GM18951 (cell line): ENCODE measurements around the gene PRDX5.
"Not testable (repeated sequence)": the region's sequence is repeated elsewhere in the genome, so short reads cannot be mapped to it uniquely, and the experiment has no call there.

Source experiments
- POLR2A ChIP-seq: IDR thresholded peaks from 4 replicates; pipeline ENCODE4 v1.6.1; 2011; ENCODE audit warnings: mild to moderate bottlenecking; ENCODE audit not compliant: insufficient read length, insufficient read depth; ENCODE audit errors: extremely low read depth
- in situ Hi-C: fragments of 300-500 bp; cut with MboI; formaldehyde crosslinking; loops from one replicate; pipeline ENCODE4 v1.12.0; 2022; ENCODE audit warnings: low sequenced_read_pairs, mixed read lengths, inconsistent platforms; ENCODE audit not compliant: unreplicated experiment

Gene PRDX5

DNA sequence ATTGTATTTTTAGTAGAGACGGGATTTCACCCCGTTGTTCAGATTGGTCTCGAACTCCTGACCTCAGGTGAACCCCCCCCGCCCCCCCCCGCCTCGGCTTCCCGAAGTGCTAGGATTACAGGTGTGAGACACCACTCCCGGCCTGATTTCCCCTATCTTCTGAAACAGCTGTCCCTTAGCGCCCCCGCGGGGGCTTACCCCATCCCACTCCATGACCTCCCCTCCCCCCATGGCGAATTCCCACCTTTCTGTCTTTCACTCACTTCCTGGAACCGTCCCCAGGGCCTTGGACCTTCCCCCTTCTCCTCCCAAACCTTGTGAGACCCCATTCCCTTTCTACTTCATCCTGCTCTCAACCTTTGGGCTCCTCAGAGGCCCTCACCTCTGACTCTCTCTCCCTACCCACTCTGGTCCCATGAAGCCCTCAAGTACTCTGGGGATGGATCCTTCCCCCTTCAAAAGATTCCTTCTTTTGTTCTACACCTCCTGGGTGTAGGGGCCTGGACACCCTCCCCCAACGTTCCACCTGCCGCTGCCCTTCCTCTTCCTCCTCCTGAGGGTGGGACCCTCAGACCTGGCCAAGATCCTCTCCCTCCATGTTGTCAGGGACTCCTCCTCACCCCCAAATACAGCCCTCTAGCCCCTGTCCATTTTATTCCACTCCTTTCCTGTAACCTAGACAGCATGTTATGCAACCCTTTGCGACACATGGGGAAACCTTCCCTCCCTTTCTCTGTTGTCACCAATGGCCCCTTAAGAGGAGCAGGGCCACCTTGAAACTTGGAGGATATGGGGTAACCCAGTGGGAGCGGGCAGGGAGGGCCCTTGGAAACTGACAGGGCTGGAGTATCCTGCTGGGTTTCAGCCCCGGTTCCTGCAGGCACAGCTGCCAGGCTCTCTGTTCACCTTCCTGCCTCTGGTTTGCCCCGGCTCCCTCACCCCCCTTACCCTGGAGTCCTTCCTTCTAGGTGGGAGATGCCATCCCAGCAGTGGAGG is 1.1 kb downstream of the PRDX5 start:
- in situ Hi-C loops = no loop called here

DNA sequence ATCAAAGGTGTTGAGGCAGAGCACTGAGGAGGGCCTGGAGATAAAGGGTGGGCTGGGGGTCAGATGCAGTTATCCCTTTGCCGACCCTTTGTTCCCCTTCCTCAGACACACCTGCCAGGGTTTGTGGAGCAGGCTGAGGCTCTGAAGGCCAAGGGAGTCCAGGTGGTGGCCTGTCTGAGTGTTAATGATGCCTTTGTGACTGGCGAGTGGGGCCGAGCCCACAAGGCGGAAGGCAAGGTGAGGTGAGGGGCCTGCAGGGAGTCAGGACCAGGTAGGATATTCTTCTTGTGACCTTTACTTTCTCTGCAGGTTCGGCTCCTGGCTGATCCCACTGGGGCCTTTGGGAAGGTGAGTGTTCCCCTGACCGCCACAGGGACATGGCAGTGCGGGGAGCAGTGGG is 2.6 kb downstream of the PRDX5 start:
- in situ Hi-C loops = no loop called here
- no peak for TF ChIP-seq POLR2A

More for the DNA sequence above, 1.1 kb downstream of the PRDX5 start:
- no peak for TF ChIP-seq POLR2A

DNA sequence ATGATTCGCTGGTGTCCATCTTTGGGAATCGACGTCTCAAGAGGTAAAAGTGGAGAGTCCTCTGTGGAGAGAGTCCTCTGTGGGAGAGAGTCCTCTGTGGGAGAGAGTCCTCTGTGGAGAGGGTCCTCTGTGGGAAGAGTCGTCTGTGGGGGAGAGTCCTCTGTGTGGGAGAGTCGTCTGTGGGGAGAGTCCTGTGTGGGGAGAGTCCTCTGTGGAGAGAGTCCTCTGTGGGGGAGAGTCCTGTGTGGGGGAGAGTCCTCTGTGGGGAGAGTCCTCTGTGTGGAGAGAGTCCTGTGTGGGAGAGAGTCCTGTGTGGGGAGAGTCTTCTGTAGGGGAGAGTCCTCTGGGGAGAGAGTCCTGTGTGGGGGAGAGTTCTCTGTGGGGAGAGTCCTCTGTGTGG is 3.1 kb downstream of the PRDX5 start:
- TF ChIP-seq POLR2A = no peak
- in situ Hi-C loops = no loop called here

DNA sequence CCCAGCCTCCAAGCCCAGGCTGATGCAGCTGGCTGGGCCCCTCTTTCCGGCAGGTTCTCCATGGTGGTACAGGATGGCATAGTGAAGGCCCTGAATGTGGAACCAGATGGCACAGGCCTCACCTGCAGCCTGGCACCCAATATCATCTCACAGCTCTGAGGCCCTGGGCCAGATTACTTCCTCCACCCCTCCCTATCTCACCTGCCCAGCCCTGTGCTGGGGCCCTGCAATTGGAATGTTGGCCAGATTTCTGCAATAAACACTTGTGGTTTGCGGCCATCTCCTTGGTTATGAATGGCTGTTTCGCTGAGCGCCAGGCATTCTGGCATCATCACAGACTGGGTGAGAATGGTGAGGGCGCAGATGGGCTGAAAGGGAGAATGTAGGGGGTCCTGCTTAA is 3.6 kb downstream of the PRDX5 start:
- in situ Hi-C loops = no loop called here
- no peak for TF ChIP-seq POLR2A

DNA sequence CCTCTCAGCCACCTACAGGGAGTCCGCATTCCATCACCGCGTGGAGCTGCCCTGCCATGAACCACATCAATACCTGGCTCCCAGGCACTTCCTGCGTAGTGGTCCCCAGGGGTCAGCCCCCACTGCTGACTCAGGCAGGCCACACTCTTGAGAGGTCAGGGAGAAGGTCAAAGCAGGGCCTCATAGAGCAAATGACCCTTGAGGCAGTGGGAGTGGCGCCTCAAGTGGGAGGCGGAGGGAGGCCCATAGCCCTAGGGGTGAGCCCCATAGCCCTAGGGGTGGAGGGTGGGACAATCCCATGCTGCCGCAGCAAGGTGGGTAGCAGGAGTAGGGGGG is 5.0 kb downstream of the PRDX5 start:
- in situ Hi-C loops = no loop called here
- TF ChIP-seq POLR2A = no peak

DNA sequence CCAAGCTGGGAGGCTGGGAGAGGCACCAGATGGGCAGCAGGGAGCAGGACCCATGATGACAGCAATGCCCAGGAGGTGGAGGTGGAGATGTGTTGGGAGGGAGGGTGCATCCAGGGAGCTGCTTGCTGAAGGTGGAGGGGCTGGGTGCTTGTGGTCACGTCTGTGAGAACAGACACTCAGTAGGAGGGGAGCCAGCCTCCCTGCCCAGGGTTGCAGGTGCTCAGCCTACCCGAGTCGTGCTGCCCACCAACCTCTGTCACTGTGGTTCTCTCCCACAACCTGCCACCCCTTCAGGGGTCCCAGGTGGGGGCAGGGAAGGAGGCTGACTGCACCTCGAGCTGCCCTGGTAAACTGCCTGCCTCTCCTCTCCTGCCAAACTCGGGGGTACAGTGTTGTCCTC is 5.5 kb downstream of the PRDX5 start:
- in situ Hi-C loops = no loop called here
- TF ChIP-seq POLR2A = no peak

DNA sequence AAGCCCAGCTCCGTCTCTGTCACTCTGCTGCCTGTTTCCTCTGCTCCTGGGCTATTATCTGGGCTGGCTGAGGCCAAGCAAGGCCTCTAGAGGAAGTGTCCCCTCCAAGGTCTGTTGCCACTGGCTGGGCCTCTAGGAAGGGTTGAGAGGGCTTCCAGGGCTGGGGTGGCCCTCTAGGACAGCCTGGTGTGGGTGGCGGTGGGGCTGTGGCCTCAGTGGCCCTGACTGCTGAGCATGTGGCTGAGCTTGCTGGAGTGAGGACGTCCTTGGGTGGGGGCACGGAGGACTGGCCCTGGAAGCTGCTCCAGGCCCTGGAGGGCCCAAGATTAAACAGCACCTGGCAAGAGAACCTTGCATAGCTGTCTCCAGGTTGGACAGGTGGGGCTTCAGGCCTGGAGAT is 6.1 kb downstream of the PRDX5 start:
- in situ Hi-C loops = not testable (repeated sequence)

DNA sequence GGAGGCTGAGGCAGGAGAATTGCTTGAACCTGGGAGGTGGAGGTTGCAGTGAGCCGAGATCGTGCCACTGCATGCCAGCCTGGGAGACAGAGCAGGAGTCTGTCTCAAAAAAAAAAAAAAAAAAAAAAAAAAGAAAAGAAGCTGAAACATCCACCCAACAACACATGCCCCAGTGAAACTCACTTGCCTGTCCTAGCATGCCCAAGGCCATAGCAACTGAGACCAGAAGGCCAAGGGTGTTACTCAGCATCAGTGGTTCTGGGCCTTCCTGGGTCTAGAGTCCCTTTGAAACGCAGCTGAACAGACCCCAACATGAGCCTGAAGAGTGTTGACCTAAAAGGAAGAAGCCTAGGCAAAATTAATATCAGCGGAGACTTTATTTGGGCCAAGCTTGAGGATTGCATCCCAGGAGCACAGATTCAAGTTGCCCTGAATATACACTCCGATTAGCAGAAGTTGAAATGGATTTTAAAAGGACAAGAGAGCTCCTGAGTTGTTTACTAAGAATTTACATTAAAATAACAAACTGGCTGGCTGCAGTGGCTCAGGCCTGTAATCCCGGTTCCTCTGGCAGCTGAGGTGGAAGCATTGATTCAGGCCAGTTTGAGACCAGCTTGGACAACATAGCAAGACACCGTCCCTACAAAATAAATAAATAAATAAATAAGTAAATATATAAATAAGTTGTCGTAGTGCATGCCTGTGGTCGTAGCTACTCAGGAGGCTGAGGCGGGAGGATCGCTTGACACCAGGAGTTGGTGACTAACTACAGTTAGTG is 7.0 kb downstream of the PRDX5 start:
- in situ Hi-C loops = no loop called here
- TF ChIP-seq POLR2A = no peak

DNA sequence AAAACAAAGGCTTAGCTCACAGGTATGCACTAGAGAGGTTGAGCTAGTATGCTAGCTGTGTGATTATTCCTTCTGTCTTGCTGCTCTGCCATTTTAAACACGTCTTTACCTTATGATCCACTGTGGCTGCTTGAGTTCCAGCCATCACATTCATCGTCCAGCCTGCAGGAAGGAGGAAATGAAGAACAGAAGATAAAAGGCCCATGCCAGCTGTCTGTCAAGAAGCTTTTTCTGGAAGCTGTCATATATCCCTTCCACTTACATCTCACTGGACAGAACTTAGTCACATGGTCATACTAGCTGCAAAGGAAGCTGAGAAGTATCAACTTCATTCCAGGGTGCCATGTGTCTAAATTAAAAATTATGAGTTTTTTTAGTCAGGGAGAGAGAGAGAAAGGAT is 9.5 kb downstream of the PRDX5 start:
- no peak for TF ChIP-seq POLR2A
- in situ Hi-C loops = no loop called here

DNA sequence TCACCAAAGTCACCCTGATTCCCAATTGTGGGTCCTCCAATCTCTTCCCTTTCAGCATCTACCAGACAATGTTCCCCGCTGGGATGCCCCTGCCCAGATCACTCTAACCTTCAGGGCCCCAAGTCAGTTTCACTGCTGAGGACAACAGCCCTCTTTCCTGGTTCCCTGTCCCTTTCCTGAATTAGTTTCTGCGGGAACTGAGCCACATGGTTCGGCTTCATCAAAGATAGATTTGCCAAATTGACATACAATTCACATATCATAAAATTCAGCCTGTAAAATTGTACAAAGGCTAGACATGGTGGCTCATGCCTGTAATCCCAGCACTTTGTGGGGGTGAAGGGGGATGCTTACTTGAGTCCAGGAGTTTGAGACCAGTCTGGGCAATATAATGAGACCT is 10.1 kb downstream of the PRDX5 start:
- no peak for TF ChIP-seq POLR2A
- in situ Hi-C loops = no loop called here

DNA sequence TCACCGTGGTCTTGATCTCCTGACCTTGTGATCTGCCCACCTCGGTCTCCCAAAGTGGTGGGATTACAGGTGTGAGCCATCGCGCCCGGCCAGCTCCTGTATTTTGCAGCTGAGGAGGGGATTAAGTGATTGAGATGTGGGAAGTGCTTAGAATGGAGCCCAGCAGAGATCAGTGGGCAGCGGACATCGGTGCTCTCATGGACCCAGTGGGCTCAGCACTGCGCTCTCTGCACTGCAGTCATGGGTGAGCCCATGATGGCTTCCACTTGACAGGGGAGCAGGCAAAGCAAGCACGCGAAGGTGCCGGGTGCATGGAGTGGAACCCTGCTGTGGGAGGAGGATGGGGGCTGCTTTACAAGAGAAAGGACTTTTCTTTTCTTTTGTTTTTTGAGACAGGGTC is 13.0 kb downstream of the PRDX5 start:
- TF ChIP-seq POLR2A = no peak
- in situ Hi-C loops = no loop called here

DNA sequence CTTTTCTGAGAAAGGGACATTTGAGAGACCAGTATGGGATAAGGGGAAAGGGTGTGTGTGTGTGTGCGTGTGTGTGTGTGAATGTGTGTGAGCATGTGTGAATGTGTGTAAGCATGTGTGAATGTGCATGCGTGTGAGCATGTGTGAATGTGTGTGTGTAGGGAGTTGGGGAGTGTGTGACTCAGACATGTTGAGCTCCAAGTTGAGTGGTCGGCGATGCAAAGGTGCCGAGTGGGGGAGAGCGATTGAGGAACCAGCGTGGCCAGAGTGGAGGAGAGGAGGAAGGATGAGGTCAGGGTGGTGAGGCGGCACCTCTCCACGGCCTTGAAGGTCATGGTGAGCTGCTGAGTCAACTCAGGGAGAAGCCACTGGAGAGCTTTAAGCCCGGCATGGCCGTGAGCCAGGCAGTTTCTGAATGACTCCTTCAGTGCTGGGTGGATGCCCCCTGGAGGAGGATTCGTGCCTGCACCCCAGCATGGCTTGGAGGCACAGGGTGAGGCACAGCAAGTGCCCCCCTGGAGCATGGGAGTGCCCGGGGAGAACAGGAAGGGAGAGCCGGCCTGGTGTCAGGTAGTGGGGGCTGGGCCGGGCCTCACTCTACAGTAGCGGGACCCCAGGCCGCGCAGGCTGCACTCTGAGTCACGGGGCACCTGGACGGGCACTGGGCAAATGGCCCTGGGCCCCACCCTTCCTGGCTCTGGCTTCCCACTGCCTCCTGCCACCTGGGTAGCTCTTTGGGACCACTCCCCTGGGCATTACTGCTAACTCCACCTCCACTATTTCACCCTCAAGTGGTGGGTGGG is 13.8 kb downstream of the PRDX5 start:
- in situ Hi-C loops = no loop called here
- TF ChIP-seq POLR2A = no peak

DNA sequence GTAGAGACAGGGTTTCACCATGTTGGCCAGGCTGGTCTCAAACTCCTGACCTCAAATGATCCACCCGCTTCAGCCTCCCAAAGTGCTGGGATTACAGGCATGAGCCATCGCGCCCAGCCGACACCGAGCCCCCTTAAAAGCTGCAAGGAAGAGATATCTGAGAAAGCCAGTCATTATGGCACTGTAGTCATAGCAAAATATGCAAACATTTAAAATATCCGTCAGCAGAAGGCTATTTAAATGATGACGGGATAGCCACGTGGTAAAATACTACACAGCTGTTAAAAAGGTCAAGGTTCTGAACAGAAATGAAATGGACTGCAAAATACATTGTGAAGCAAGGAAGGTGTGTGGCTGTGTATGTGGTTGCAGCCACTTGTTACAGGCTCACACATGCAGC is 15.6 kb downstream of the PRDX5 start:
- no peak for TF ChIP-seq POLR2A
- in situ Hi-C loops = no loop called here
